ENCODE measurements around the gene PTPN5. TPM values are rescaled to one million over a fixed set of nuclear protein-coding genes. Genes with fewer than 3 reads are reported as not detected.

PTPN5 gene
- not detected in 2 replicates for total RNA-seq

DNA sequence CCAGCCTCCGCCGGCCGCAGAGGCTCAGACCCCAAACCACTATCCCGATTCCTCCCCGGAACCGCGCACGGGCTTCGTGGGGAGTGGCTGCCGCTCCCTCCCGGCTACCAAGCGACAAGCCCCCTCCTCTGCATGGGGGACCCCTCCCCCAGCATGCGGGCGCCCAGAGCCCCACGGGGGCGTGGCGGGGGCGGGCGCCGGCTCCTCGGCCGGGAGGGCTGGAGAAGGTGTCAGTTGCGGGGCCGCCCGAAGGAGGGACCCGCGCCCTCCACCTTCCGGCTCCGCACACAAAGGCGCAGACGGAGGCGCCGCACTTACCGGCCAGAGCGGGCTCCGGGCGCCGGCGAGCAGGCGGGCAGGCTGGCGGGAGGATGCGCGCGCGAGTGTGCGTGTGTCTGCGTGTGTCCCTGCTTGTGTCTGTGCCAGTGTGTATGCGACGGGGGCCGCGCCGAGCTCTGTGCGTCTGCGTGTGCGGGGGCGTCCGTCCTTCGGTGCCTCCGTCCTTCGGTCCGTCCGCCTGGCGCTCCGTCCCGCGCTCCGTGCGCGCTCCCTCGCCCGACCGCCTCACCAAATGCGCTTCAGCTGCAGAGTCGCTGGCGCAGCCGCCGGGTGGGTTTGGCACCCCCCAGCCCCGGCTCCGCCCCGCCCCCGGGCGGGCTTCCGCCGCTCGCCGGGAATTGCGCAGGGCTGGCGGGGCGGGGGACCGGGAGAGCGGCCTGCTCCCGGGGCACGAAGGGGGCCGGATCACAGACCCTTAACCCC lies at the start of gene PTPN5:
Gene PTPN5 (minus strand): TSS at position 592 of the 762 bp plus-strand sequence. CDS start 19,840 bp downstream, outside the sequence.

DNA sequence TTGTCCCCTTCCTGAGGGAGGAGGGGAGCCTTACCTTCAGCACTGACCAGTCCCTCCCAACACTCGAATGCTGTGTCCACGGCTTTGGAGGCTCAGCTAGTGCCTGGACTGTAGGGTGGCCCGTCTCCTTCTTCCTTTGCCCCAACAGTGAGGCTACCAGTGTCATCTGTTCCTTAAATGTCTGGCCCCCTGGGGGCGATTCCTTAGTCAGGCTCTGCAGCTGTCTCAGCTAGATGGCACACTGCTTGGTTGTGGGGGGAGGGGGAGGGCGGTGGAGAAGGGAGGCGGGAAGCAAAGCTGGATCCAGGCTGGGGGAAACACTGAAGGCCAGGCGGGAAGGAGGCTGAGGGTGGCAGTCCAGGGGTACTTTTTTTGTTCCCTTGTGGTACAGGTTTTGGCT lies 65.6 kb downstream of the PTPN5 start, which contains the start of gene IGSF22:
Gene IGSF22 (minus strand): TSS at position 149 of the 400 bp plus-strand sequence. CDS start 1,952 bp downstream, outside the sequence.

DNA sequence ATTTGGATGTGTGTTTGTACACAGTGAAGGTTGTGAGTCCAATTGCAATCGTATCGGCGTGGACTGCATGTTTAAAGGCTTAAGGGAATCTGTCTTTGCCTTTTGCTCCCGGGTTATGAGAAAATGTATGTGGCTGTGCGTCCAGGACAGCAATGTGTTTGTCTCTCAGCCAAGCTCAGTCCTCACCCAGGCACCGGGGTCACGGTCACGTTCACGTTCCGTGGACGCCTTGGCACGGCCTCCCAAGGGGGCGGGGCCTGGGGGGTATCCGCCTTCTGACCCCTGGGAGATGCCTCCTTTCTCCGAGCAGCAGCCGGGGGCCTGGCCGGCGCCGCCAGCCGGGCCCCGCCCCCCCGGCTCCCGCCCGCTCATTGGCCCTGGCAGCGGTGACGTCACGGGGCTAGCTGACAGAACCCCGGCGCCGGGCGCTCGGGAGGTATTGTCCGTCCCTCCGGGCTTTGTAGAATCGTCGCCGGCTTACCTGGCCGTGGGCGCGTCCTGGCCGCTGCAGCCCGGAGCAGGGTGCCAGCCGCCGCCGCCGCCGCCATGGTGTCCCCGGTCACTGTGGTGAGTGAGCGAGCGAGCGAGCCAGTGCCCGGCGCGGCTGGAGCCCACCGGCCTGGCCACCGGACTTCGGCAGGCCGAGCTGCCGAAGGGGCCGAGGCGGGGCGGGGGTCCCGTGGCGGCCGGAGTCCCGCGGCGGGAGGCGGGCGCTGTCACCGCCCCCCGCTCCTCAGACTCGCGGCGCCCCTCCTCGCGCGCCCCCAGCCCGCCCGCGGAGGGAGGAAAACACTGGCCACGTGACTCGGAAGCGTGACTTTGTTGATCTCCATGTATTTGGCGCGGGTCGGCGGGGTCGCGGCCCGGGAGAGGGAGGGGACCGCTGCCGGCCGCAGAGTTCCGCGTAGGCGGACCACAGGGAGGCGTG lies 93.0 kb downstream of the PTPN5 start, which contains the start of gene TMEM86A:
Gene TMEM86A (plus strand): TSS at position 439 of the 928 bp plus-strand sequence. CDS start 108 bp downstream, at position 547.

Other genes starting within 250 kb of the PTPN5 start
- gene UEVLD, start 203.1 kb downstream of the PTPN5 start, total RNA-seq, result 18.4 and 21.3 TPM in 2 replicates
- under 0.01 and 0.59 TPM in 2 replicates for gene MISFA, start 192.0 kb downstream of the PTPN5 start, total RNA-seq
- 11.8 and 20.3 TPM in 2 replicates for gene SPTY2D1, start 157.5 kb downstream of the PTPN5 start, total RNA-seq
- gene TMEM86A, start 93.0 kb downstream of the PTPN5 start, total RNA-seq, result 0.73 and 0.78 TPM in 2 replicates
- under 0.01 TPM in 1 of 2 replicates, not detected in the other for gene IGSF22, start 65.6 kb downstream of the PTPN5 start, total RNA-seq
- not detected in 2 replicates for gene MRGPRX1, start 147.6 kb upstream of the PTPN5 start, total RNA-seq